Measurements from ENCODE around the gene ZFAND5.

ZFAND5 gene

DNA sequence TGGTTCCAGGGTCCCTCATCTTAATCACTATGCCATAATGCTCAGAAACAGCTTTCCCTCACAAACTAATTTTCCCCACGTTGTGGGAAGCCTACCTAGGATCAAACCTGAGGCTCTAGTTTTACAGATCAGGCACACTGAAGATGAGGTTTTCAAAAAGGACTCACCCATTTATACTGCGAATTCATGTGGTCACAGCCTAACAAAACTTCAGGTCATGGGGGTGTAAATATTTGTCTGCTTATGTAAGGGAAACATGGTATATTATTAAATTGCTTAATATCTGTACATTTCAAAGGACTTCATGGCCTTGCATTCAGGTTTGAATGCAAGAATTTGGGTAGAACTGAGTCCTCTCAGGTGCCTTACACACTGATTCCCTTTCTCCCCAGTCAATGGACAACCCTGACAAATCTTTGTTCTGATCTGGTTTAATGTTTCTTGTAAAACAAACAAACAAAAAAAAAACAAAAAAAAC lies 12.1 kb downstream of the ZFAND5 start:
- TF ChIP-seq, protein P1, sequence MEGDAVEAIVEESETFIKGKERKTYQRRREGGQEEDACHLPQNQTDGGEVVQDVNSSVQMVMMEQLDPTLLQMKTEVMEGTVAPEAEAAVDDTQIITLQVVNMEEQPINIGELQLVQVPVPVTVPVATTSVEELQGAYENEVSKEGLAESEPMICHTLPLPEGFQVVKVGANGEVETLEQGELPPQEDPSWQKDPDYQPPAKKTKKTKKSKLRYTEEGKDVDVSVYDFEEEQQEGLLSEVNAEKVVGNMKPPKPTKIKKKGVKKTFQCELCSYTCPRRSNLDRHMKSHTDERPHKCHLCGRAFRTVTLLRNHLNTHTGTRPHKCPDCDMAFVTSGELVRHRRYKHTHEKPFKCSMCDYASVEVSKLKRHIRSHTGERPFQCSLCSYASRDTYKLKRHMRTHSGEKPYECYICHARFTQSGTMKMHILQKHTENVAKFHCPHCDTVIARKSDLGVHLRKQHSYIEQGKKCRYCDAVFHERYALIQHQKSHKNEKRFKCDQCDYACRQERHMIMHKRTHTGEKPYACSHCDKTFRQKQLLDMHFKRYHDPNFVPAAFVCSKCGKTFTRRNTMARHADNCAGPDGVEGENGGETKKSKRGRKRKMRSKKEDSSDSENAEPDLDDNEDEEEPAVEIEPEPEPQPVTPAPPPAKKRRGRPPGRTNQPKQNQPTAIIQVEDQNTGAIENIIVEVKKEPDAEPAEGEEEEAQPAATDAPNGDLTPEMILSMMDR (IDR thresholded peaks at IDR 0.05): no peak

DNA sequence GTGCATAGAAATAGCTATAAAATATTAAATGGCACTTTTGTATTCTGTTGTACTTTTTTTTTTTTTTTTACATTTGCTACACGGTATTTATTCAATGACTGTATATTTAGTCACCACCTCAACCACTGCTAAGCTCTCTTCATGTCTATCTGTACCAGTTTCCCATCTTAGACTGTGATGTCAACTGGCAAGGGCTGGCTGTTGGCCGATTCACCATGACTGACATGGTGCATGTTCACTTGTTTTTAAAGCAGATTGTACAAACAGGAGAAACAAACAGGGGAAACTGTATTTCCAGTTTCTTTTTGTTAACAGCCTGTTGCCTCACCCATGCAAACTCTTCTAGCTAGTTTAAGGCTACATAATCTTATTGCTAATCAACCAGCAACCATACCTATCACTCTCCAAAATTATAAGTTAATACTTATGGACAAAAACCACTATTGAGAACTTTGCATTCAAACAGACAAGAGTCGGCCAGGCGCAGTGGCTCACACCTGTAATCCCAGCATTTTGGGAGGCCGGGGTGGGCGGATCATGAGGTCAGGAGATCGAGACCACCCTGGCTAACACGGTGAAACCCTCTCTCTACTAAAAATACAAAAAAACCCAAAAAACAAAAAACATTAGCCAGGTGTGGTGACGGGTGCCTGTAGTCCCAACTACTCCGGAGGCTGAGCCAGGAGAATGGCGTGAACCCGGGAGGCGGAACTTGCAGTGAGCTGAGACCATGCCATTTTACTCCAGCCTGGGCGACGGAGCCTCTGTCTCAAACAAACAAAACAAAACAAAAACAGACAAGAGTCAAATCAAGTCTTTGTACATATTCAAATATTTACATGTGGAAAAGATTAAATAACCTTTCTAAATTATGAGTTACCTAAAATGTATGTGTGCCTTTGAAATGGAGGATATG lies 13.2 kb downstream of the ZFAND5 start:
- TF ChIP-seq, protein P1 (IDR thresholded peaks at IDR 0.05): no peak

DNA sequence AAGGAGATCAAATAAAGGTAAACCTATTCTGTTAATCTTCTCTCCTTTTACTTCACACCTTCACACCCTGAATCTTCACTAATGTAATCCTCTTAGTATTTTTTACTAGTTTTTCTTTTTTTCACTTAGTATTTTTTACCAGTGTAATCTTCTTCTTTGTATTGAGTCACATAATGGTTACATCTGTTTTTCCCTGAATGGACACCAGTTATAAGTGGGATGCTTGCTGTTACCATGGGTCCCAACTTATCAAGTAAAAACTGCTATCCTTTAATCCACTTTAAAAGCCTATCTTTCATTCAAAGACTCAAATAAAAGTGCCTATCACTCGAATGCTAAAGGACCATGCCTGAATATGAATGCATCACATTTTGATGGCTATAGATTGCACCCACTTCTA lies 15.1 kb downstream of the ZFAND5 start:
- TF ChIP-seq, protein P1 (IDR thresholded peaks at IDR 0.05): no peak

DNA sequence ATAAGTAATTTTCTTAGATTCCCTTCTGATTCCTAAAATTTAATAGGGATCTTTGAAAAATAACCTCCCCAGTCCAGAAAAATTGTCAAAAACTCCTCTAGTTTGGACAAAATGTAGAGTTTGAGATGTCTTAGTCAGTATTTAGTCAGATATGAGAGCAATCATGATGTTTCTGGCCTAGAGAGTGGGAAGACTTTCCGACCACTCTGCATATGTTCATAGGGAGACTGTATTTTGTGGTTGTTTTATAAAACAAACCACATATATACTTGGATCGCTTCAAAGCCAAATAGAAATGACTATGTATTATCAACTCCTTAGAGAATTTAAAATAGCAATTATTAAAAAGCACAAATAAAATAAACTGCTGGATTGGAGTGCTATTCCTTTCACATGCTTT lies 15.8 kb downstream of the ZFAND5 start:
- TF ChIP-seq, protein P1 (IDR thresholded peaks at IDR 0.05): no peak

DNA sequence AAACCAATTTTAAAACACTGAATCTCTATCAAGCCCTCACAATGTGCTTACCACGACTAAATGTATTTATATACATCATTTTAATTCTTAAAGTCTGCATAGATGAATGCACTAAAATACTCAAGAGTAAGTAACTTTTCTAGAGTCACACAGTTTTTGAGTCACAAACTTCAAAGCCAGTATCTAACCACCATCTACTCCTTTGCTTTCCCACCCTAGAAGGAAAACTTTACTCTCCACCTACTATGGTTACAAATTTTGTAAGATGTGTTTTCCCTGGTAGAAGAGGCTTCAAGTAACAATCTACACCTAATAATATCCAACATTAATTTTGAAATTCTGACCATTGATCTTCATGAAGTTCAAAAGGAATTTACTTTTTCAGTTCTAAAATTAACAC lies 18.7 kb downstream of the ZFAND5 start:
- TF ChIP-seq, protein P1 (IDR thresholded peaks at IDR 0.05): no peak

DNA sequence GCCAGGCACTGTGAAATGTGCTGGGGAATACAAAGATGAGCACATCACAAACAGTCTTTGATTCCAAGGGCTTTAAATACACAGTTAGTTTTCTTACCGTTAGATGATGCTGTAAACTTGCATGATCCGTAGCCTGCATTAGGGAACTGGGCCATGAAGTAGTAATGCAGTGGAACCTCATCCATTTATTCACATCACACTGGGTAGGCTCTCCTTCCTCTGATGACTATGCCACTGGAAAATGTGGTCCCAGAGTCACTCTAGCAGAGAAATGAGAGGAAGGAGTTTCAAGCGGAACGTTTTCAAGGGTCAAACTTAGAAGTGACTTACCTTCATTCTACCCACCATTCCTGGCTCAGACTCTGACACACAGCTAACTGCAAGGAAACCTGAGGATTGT lies 26.4 kb downstream of the ZFAND5 start:
- TF ChIP-seq, protein P1 (IDR thresholded peaks at IDR 0.05): no peak

DNA sequence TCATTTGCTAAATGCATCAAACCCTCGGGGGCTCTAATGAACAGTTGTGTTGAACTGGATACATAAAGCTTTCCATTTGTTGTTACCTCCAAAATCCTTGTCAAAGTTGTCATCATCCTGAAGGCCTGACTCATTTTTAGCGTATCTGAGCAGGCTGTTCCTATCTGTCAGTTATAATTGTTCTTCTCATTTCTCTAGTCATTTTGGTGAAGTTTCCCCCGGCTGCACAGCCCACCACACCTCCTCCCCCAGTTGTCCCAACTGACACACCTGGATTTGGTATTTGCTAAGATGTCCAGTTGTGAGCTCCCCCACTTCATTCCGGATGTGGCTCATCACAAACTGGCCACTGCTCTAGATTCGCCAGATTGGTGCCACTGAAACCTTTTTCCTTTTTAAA lies 27.7 kb downstream of the ZFAND5 start:
- TF ChIP-seq, protein P1 (IDR thresholded peaks at IDR 0.05): no peak

Measured in LNCAP (cell line).